Tibial nerve (tissue), 4 donors: ENCODE measurements around the gene EFNA5. TPM values are rescaled to one million over a fixed set of nuclear protein-coding genes. Genes with fewer than 3 reads are reported as not detected.

Experiments used
- DNase-seq, 2 donors: peaks; one replicate each; pipeline ENCODE4 v3.0.0-alpha.2; 2019; ENCODE audit warnings: low spot score in 2 of 2
- H3K27ac ChIP-seq, 4 donors: fragments of 200-600 bp; sonication (generic) in 3 of 4; one replicate each; pipeline ENCODE4 v1.5.1; 2017 to 2019; ENCODE audit warnings: mild to moderate bottlenecking in 1 of 4
- H3K27me3 ChIP-seq, 2 donors: fragments of 200-600 bp; sonication (generic) in 1 of 2; one replicate each; pipeline versions ENCODE4 v1.5.1 to v1.6.0; 2017 to 2019
- H3K36me3 ChIP-seq, 3 donors: fragments of 200-600 bp; sonication (generic); one replicate each; pipeline ENCODE4 v1.5.1; 2018 to 2019
- H3K4me1 ChIP-seq, 4 donors: fragments of 200-600 bp; sonication (generic) in 3 of 4; one replicate each; pipeline ENCODE4 v1.5.1; 2017 to 2019
- H3K4me3 ChIP-seq, 4 donors: fragments of 200-600 bp; sonication (generic) in 3 of 4; one replicate each; pipeline ENCODE4 v1.5.1; 2017 to 2019; ENCODE audit warnings: mild to moderate bottlenecking in 1 of 4, moderate library complexity in 1 of 4
- H3K9me3 ChIP-seq, 4 donors: fragments of 200-600 bp; sonication (generic) in 3 of 4; one replicate each; pipeline ENCODE4 v1.5.1; 2017 to 2019
- CTCF ChIP-seq, 5 experiments: fragments of 200-600 bp in 3 of 5; fragments of 450-650 bp in 2 of 5; sonication (generic) in 3 of 5; IDR thresholded peaks; one replicate each; pipeline ENCODE4 v1.5.1; 2016 to 2019; ENCODE audit warnings: antibody characterized with exemption in 5 of 5, mild to moderate bottlenecking in 3 of 5, moderate library complexity in 2 of 5
- EP300 ChIP-seq, 2 donors: sonication (generic); formaldehyde crosslinking; IDR thresholded peaks; one replicate each; pipeline ENCODE4 v1.6.1; 2017; ENCODE audit warnings: antibody characterized with exemption in 2 of 2, mild to moderate bottlenecking in 1 of 2
- POLR2A ChIP-seq, 2 donors: fragments of 450-650 bp; IDR thresholded peaks; one replicate each; pipeline ENCODE4 v1.6.1; 2017; ENCODE audit warnings: antibody characterized with exemption in 2 of 2, mild to moderate bottlenecking in 2 of 2, moderate library complexity in 2 of 2
- WGBS, 2 donors: methylation state at CpG; one replicate each; pipeline ENCODE4 v1.1.5; 2018; 5-methylcytosine and 5-hydroxymethylcytosine counted together
- total RNA-seq, 4 donors: library from RNA; depleted of rRNA; stranded (reverse); fragments of >200 nt; gene quantifications; one replicate each; pipeline ENCODE4 v1.1.0, GENCODE V29; 2016

The EFNA5 gene
- total RNA-seq, 4 donors from 2014 or later = 6.3 to 10.2 (median 6.9) TPM

GRCh38 chr5:107508097-107508496 lies 162.6 kb downstream of the EFNA5 start:
- no peak for TF ChIP-seq CTCF (IDR thresholded peaks at IDR 0.05)
- no peak for TF ChIP-seq POLR2A (IDR thresholded peaks at IDR 0.05)
- no peak for TF ChIP-seq EP300 (IDR thresholded peaks at IDR 0.05)

GRCh38 chr5:107505763-107506534 lies 164.8 kb downstream of the EFNA5 start:
- no peak overlapping the region for H3K27ac ChIP-seq
- no peaks in the 10 kb centered on the region for H3K36me3 ChIP-seq
- 74 to 93% methylated on average over 3 of the region's 3 CpGs for WGBS, 2 donors
- no peaks in the 10 kb centered on the region for H3K4me1 ChIP-seq
- DNase-seq = no peak
- no peak overlapping the region for H3K4me3 ChIP-seq
- TF ChIP-seq CTCF (IDR thresholded peaks at IDR 0.05) (no peak), EP300 (IDR thresholded peaks at IDR 0.05) (no peak), POLR2A (IDR thresholded peaks at IDR 0.05) (no peak)
- no peaks in the 10 kb centered on the region for H3K27me3 ChIP-seq
- no peaks in the 10 kb centered on the region for H3K9me3 ChIP-seq

More at GRCh38 chr5:107508097-107508496, 162.6 kb downstream of the EFNA5 start:
- no peaks in the 10 kb centered on the region for H3K36me3 ChIP-seq
- H3K27me3 ChIP-seq = no peaks in the 10 kb centered on the region
- H3K9me3 ChIP-seq = no peaks in the 10 kb centered on the region
- H3K4me3 ChIP-seq = no peak overlapping the region
- whole genome bisulfite sequencing, 2 donors = 75 to 83% methylated on average over 4 of the region's 4 CpGs
- no peaks in the 10 kb centered on the region for H3K4me1 ChIP-seq
- no peak for DNase-seq
- no peak overlapping the region for H3K27ac ChIP-seq

GRCh38 chr5:107504424-107504823 lies 166.3 kb downstream of the EFNA5 start:
- Histone ChIP-seq H3K27ac (no peak overlapping the region), H3K36me3 (no peaks in the 10 kb centered on the region), H3K27me3 (no peaks in the 10 kb centered on the region), H3K9me3 (no peaks in the 10 kb centered on the region), H3K4me3 (no peak overlapping the region), H3K4me1 (no peaks in the 10 kb centered on the region)
- DNase-seq = no peak
- TF ChIP-seq POLR2A (IDR thresholded peaks at IDR 0.05) = no peak
- no peak for TF ChIP-seq EP300 (IDR thresholded peaks at IDR 0.05)
- no peak for TF ChIP-seq CTCF (IDR thresholded peaks at IDR 0.05)
- WGBS, 2 donors = 96 to 97% methylated on average over 1 of the region's 1 CpG

GRCh38 chr5:107502676-107503060 lies 168.1 kb downstream of the EFNA5 start:
- Histone ChIP-seq H3K27me3 (no peaks in the 10 kb centered on the region), H3K27ac (no peak overlapping the region), H3K4me1 (no peaks in the 10 kb centered on the region), H3K9me3 (no peaks in the 10 kb centered on the region), H3K36me3 (no peaks in the 10 kb centered on the region), H3K4me3 (no peak overlapping the region)
- 84 to 86% methylated on average over 7 of the region's 7 CpGs for WGBS, 2 donors
- TF ChIP-seq CTCF (IDR thresholded peaks at IDR 0.05) (no peak), POLR2A (IDR thresholded peaks at IDR 0.05) (no peak), EP300 (IDR thresholded peaks at IDR 0.05) (no peak)
- DNase-seq = no peak

GRCh38 chr5:107501965-107502675 lies 168.6 kb downstream of the EFNA5 start:
- no peak for DNase-seq
- no peak for TF ChIP-seq EP300 (IDR thresholded peaks at IDR 0.05)
- no peak for TF ChIP-seq POLR2A (IDR thresholded peaks at IDR 0.05)
- TF ChIP-seq CTCF (IDR thresholded peaks at IDR 0.05) = no peak
- WGBS, 2 donors = 75 to 76% methylated on average over 17 of the region's 17 CpGs
- no peaks in the 10 kb centered on the region for H3K9me3 ChIP-seq
- H3K36me3 ChIP-seq = no peaks in the 10 kb centered on the region
- H3K4me3 ChIP-seq = no peak overlapping the region
- no peaks in the 10 kb centered on the region for H3K27me3 ChIP-seq
- no peaks in the 10 kb centered on the region for H3K4me1 ChIP-seq
- no peak overlapping the region for H3K27ac ChIP-seq
